PC-3 (cell line): ENCODE data around the gene FBXL7.

Source experiments
- EZH2phosphoT487 ChIP-seq: fragments of 300-600 bp; sonication (generic); IDR thresholded peaks from 2 replicates; pipeline ENCODE4 v1.6.1; 2018; ENCODE audit warnings: mild to moderate bottlenecking, antibody characterized with exemption, low read length, borderline replicate concordance
- TF ChIP-seq, protein P1 (sequence below): fragments of 300-600 bp; sonication (generic); conservative IDR thresholded peaks from 2 replicates; pipeline ENCODE4 v1.5.1; 2017; ENCODE audit warnings: antibody characterized with exemption, low read depth, mild to moderate bottlenecking, low read length

DNA sequence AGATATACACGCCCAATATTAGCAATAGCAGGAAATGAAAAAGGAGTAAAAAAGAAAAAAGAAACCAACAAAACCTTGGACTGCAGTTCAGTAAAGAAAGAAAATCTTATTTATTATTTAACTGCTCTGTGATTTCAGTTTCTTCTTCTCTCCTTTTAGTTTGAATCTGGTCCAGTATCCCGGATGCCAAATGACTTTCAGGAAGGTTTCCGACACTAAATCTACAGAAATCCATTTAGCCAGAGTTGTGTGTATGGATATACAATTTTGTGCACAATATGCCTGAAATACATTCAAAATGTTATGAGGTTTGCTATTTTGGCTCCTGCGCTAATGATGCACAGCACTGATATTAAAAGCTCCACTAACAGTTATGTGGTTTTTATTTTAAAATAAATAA is 64.5 kb downstream of the FBXL7 start:
- TF ChIP-seq EZH2phosphoT487: no peak
- TF ChIP-seq, protein P1, sequence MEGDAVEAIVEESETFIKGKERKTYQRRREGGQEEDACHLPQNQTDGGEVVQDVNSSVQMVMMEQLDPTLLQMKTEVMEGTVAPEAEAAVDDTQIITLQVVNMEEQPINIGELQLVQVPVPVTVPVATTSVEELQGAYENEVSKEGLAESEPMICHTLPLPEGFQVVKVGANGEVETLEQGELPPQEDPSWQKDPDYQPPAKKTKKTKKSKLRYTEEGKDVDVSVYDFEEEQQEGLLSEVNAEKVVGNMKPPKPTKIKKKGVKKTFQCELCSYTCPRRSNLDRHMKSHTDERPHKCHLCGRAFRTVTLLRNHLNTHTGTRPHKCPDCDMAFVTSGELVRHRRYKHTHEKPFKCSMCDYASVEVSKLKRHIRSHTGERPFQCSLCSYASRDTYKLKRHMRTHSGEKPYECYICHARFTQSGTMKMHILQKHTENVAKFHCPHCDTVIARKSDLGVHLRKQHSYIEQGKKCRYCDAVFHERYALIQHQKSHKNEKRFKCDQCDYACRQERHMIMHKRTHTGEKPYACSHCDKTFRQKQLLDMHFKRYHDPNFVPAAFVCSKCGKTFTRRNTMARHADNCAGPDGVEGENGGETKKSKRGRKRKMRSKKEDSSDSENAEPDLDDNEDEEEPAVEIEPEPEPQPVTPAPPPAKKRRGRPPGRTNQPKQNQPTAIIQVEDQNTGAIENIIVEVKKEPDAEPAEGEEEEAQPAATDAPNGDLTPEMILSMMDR: no peak
